Psoas muscle (tissue), 8 donors: ENCODE results near the gene PPP3CB. TPM values are rescaled to one million over a fixed set of nuclear protein-coding genes. Genes with fewer than 3 reads are reported as not detected.

Experiments used
- ATAC-seq, 4 donors: fragments of 200-7000 bp; cut with Tn5 transposase; one replicate each; pipeline ENCODE4 v1.9.1; 2020; ENCODE audit warnings: moderate library complexity in 3 of 4, mild to moderate bottlenecking in 2 of 4
- DNase-seq, 2 donors: peaks; one replicate each; pipeline ENCODE4 v3.0.0-alpha.2; 2020
- H3K27ac ChIP-seq: fragments of 200-600 bp; one replicate; pipeline ENCODE4 v1.8.0; 2022
- H3K27me3 ChIP-seq, 3 donors: fragments of 200-600 bp in 1 of 3; one replicate each; pipeline versions ENCODE4 v1.6.1 to v1.8.0; 2013 to 2022; ENCODE audit warnings: low read length in 2 of 3, mild to moderate bottlenecking in 2 of 3, moderate library complexity in 1 of 3; ENCODE audit not compliant: insufficient read depth in 3 of 3
- H3K36me3 ChIP-seq, 2 donors: fragments of 200-600 bp in 1 of 2; one replicate each; pipeline versions ENCODE4 v1.6.1 to v1.8.0; 2013 to 2022; ENCODE audit warnings: low read depth in 1 of 2, mild to moderate bottlenecking in 1 of 2, moderate library complexity in 1 of 2; ENCODE audit not compliant: insufficient read depth in 1 of 2
- H3K4me1 ChIP-seq: fragments of 200-600 bp; one replicate; pipeline ENCODE4 v1.8.0; 2022
- H3K4me3 ChIP-seq: fragments of 200-600 bp; one replicate; pipeline ENCODE4 v1.8.0; 2022; ENCODE audit warnings: mild to moderate bottlenecking
- H3K9me3 ChIP-seq: fragments of 200-600 bp; one replicate; pipeline ENCODE4 v1.8.0; 2022
- CTCF ChIP-seq: fragments of 200-600 bp; IDR thresholded peaks from one replicate; pipeline ENCODE4 v1.8.0; 2022; ENCODE audit warnings: antibody characterized with exemption
- WGBS, 3 donors: extraction: QIAGEN DNeasy Blood & Tissue Kit; methylation state at CpG; one replicate each; pipeline versions ENCODE4 v1.1.6 to v1.1.7; 2013; 5-methylcytosine and 5-hydroxymethylcytosine counted together
- intact Hi-C, 2 donors: fragments of 100-400 bp; cut with DNase I; formaldehyde crosslinking; loops; one replicate each; pipeline versions ENCODE4 v1.11.0 to v1.14.2; 2022
- polyA plus RNA-seq, 3 donors: library from polyadenylated mRNA; stranded (reverse); fragments of 200-250 nt; gene quantifications; one replicate each; pipeline ENCODE4 v1.2.3, GENCODE V29; 2013
- total RNA-seq, 4 donors: library from RNA; stranded (reverse); fragmentation: NEBNext Ultra II Directional in 2 of 4; extraction: Animal tissue kit (Norgen Biotek cat#: 25700) in 2 of 4; gene quantifications; one replicate each; pipeline versions ENCODE4 v1.2.1 to v1.2.4, GENCODE V29; 2021 to 2023
- donor health status: healthy with polysubstance abuse.
- donor health status: DM: no; HTN: no; CAD: no; lungs with moderate emphysema.
- donor health status: Bipolar disorder and iron deficiency.
- donor health status: healthy.
- donor health status: DM: yes; HTN: yes; CAD: no.
- donor health status: DM: no; HTN: no; CAD: no.
- donor health status: DM: no; HTN: no; CAD: no.
- donor health status: DM: yes; HTN: yes; CAD: no.

Gene PPP3CB
- total and polyA plus RNA-seq, 7 donors = 52.2 to 177 (median 132) TPM

- Histone ChIP-seq H3K4me3 (no peak overlapping the region), H3K27me3 (no peaks in the 10 kb centered on the region), H3K36me3 (peaks cover 3 to 59% of the 10 kb centered on the region in 2 donors), H3K27ac (no peak overlapping the region), H3K9me3 (no peaks in the 10 kb centered on the region), H3K4me1 (peaks cover 1% of the 10 kb centered on the region)
- no peak for ATAC-seq
- TF ChIP-seq CTCF = no peak
- DNase-seq = no peak
- 76 to 85% (median 76%) methylated on average over 1 of the region's 1 CpG for WGBS, 3 donors
- intact Hi-C loops = no loop called here
Observed at GRCh38 chr10:73449113-73449512, 46.7 kb downstream of the PPP3CB start.

GRCh38 chr10:73448384-73448783, 47.4 kb downstream of the PPP3CB start:
- no peak for TF ChIP-seq CTCF
- Histone ChIP-seq H3K9me3 (no peaks in the 10 kb centered on the region), H3K4me3 (no peak overlapping the region), H3K27me3 (no peaks in the 10 kb centered on the region), H3K4me1 (peaks cover 9% of the 10 kb centered on the region), H3K36me3 (peaks cover 3 to 56% of the 10 kb centered on the region in 2 donors), H3K27ac (no peak overlapping the region)
- intact Hi-C loops = no loop called here
- 80 to 87% (median 82%) methylated on average over 1 of the region's 1 CpG for WGBS, 3 donors
- ATAC-seq = peak in 2 of 4 donors; percentile 53 to 64
- no peak for DNase-seq

- DNase-seq (no peak), ATAC-seq (no peak)
- peaks cover 21% of the 10 kb centered on the region for H3K4me1 ChIP-seq
- no peaks in the 10 kb centered on the region for H3K9me3 ChIP-seq
- no peaks in the 10 kb centered on the region for H3K27me3 ChIP-seq
- no peak for TF ChIP-seq CTCF
- no peak overlapping the region for H3K27ac ChIP-seq
- H3K4me3 ChIP-seq = no peak overlapping the region
- peaks cover 3 to 42% of the 10 kb centered on the region in 2 donors for H3K36me3 ChIP-seq
- intact Hi-C loops = loop anchor here in 1 of 2 donors (2.0 kb wide), 1 partner anchor 16 kb away; no protein-coding TSS in a partner anchor
Observed at GRCh38 chr10:73446926-73447325, 48.9 kb downstream of the PPP3CB start.

GRCh38 chr10:73444457-73444856, 51.4 kb downstream of the PPP3CB start:
- 70 to 93% (median 70%) methylated on average over 1 of the region's 1 CpG for WGBS, 3 donors
- Histone ChIP-seq H3K4me3 (no peak overlapping the region), H3K36me3 (peaks cover 3 to 46% of the 10 kb centered on the region in 2 donors), H3K4me1 (peaks cover 29% of the 10 kb centered on the region), H3K27me3 (no peaks in the 10 kb centered on the region), H3K9me3 (no peaks in the 10 kb centered on the region), H3K27ac (peak overlapping the region; percentile 76)
- ATAC-seq = no peak
- no peak for DNase-seq
- no peak for TF ChIP-seq CTCF
- intact Hi-C loops = no loop called here

- H3K27ac ChIP-seq = peak overlapping the region; percentile 23
- ATAC-seq (no peak), DNase-seq (no peak)
- no peaks in the 10 kb centered on the region for H3K27me3 ChIP-seq
- H3K36me3 ChIP-seq = peaks cover 5 to 49% of the 10 kb centered on the region in 2 donors
- no peak overlapping the region for H3K4me3 ChIP-seq
- 86 to 92% (median 87%) methylated on average over 1 of the region's 1 CpG for WGBS, 3 donors
- no peak for TF ChIP-seq CTCF
- intact Hi-C loops = no loop called here
- H3K4me1 ChIP-seq = peaks cover 30% of the 10 kb centered on the region
- no peaks in the 10 kb centered on the region for H3K9me3 ChIP-seq
Observed at GRCh38 chr10:73439605-73440312, 56.1 kb downstream of the PPP3CB start.
